GM21786 (cell line): ENCODE results near the gene ARSA.
"Not testable (repeated sequence)": the region's sequence is repeated elsewhere in the genome, so short reads cannot be mapped to it uniquely, and the experiment has no call there.

Source experiments
- ATAC-seq: cut with Tn5 transposase; IDR thresholded peaks from one replicate; pipeline ENCODE4 v1.9.1; 2021; ENCODE audit not compliant: unreplicated experiment

The ARSA gene

GRCh38 chr22:50624347-50625130, 3.4 kb downstream of the ARSA start:
- no peak for ATAC-seq

GRCh38 chr22:50622723-50623327, 5.1 kb downstream of the ARSA start:
- no peak for ATAC-seq

- no peak for ATAC-seq
Observed at GRCh38 chr22:50621948-50622722, 5.8 kb downstream of the ARSA start.

- ATAC-seq: peak; percentile 49
Observed at GRCh38 chr22:50621356-50621880, 6.5 kb downstream of the ARSA start.

- peak; percentile 58 for ATAC-seq
Observed at GRCh38 chr22:50620593-50621355, 7.2 kb downstream of the ARSA start.

- not testable (repeated sequence) for ATAC-seq
Observed at GRCh38 chr22:50614296-50614695, 13.7 kb downstream of the ARSA start.

GRCh38 chr22:50613291-50613981, 14.5 kb downstream of the ARSA start:
- ATAC-seq: no peak

- ATAC-seq: no peak
Observed at GRCh38 chr22:50612528-50613221, 15.3 kb downstream of the ARSA start.

GRCh38 chr22:50612168-50612527, 15.8 kb downstream of the ARSA start:
- ATAC-seq: no peak

GRCh38 chr22:50611341-50612060, 16.5 kb downstream of the ARSA start:
- ATAC-seq: no peak

- ATAC-seq: no peak
Observed at GRCh38 chr22:50610581-50610980, 17.4 kb downstream of the ARSA start.

GRCh38 chr22:50610041-50610451, 17.9 kb downstream of the ARSA start:
- ATAC-seq: no peak

GRCh38 chr22:50609599-50609998, 18.4 kb downstream of the ARSA start:
- ATAC-seq: no peak

GRCh38 chr22:50608996-50609395, 19.0 kb downstream of the ARSA start:
- ATAC-seq: no peak

- ATAC-seq: not testable (repeated sequence)
Observed at GRCh38 chr22:50608058-50608840, 19.7 kb downstream of the ARSA start.

GRCh38 chr22:50607659-50608020, 20.3 kb downstream of the ARSA start:
- no peak for ATAC-seq

- no peak for ATAC-seq
Observed at GRCh38 chr22:50606946-50607658, 20.9 kb downstream of the ARSA start.
